GM21723 (cell line): ENCODE data around the gene RHOT2.
A peak's percentile ranks its signal among the peaks of the same experiment; 100 is the strongest.
"Not testable (repeated sequence)": the region's sequence is repeated elsewhere in the genome, so short reads cannot be mapped to it uniquely, and the experiment has no call there.

Experiments
- ATAC-seq: cut with Tn5 transposase; IDR thresholded peaks from one replicate; pipeline ENCODE4 v1.9.1; 2021; ENCODE audit warnings: mild to moderate bottlenecking, moderate library complexity; ENCODE audit not compliant: unreplicated experiment

RHOT2 gene

DNA sequence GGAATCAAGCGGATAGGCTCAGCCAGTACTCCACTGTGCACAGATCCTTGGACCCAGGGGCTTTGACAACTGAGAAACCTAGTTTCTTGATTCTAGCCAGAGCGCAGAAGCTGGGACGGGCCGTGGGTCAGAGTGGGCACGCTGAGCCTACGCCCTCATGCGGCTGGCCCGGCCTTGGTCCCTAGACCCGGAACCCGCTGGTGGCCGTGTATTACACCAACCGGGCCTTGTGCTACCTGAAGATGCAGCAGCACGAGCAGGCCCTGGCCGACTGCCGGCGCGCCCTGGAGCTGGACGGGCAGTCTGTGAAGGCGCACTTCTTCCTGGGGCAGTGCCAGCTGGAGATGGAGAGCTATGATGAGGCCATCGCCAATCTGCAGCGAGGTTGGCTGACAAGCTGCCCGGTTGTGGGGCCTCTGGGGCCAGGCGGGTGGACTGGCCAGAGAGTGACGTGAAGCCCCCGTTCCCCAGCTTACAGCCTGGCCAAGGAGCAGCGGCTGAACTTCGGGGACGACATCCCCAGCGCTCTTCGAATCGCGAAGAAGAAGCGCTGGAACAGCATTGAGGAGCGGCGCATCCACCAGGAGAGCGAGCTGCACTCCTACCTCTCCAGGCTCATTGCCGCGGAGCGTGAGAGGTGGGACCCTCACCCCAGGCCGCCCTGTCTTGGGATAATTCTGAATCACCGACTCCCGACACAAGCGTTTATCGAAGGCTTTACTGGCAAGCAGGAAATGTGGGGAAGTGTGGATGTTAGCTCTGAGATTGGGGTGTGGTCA, 13.2 kb downstream of the RHOT2 start:
- no peak for ATAC-seq

DNA sequence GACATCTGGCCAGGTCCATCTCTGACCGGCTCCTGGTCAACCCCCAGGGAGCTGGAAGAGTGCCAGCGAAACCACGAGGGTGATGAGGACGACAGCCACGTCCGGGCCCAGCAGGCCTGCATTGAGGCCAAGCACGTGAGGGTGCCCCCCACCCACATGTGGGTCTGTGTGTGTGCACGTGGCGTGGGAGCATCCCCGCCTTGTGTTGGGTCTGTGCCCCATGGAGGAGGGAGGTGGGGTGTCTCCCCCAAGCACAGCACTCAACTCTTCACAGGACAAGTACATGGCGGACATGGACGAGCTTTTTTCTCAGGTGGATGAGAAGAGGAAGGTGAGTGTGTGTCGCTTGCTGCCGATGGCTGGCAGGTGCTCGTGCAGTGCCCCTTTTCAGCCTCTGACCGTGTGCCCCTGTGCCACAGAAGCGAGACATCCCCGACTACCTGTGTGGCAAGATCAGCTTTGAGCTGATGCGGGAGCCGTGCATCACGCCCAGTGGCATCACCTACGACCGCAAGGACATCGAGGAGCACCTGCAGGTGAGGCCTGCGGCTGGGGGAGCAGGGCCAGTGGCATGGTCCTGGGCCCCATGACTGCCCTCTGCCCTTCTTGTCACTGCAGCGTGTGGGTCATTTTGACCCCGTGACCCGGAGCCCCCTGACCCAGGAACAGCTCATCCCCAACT, 14.0 kb downstream of the RHOT2 start:
- ATAC-seq = no peak

DNA sequence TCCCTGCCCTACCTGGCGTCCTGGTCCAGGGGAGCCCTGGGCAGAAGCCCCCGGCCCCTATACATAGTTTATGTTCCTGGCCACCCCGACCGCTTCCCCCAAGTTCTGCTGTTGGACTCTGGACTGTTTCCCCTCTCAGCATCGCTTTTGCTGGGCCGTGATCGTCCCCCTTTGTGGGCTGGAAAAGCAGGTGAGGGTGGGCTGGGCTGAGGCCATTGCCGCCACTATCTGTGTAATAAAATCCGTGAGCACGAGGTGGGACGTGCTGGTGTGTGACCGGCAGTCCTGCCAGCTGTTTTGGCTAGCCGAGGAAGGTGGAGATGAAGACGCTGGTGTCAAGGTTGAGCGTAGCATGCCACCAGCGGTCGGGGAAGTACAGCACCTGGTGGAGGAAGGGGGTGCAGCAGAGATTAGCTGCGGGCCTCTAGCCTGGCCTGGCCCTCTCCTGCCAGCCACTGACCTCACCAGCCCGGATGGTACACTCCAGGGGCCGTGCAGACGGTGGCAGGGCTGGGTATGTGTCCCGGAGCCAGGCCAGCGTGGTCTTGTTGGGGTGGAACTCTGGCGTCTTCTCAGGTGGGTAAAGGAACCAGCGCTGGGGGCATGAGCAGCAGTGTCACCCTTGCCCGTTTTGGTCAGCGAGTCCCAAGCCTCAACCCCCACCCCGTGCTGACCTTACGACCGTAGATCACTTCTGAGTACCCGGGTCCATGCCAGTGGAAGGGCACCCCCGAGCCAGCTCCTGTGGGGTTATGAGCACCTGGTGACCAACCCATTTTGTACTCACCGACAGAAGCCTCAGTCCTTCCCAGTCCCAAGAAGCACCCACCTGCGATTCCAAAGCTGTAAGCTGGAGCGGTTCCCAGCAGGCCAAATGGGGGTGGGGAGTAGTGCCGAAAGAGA, 14.8 kb downstream of the RHOT2 start:
- ATAC-seq = no peak

DNA sequence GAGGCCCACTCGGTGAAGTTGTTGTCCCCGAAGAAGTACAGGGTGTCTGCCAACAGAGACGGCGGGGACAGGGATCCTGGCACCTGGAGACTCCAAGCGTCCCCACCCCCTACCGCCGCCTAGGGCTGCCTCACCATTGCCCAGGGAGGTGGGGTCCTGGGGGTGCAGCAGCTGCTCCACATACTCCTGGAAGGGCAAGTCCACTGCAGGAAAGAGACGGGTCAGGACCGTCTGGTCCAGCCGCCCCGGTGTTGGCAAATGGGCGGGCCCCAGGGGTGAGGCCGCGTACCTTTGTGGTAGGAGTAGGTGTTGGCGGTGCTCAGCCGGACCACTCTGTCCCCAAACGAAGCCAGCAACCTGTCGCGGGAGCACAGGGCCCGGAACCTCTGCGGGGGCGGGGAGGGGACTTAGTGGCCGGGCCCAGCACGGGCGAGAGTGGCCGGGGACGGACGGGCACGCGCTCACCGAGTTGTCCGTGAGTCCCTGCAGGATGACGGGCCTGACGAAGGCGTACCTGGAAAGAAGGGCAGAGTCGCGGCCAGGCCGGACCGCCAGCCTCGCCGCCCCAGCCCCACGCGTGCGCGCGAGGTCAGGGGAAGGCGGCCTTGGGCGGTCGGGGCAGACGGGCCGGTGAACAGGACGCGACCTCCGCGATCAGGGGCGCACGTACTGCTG, 15.6 kb downstream of the RHOT2 start:
- ATAC-seq = no peak

DNA sequence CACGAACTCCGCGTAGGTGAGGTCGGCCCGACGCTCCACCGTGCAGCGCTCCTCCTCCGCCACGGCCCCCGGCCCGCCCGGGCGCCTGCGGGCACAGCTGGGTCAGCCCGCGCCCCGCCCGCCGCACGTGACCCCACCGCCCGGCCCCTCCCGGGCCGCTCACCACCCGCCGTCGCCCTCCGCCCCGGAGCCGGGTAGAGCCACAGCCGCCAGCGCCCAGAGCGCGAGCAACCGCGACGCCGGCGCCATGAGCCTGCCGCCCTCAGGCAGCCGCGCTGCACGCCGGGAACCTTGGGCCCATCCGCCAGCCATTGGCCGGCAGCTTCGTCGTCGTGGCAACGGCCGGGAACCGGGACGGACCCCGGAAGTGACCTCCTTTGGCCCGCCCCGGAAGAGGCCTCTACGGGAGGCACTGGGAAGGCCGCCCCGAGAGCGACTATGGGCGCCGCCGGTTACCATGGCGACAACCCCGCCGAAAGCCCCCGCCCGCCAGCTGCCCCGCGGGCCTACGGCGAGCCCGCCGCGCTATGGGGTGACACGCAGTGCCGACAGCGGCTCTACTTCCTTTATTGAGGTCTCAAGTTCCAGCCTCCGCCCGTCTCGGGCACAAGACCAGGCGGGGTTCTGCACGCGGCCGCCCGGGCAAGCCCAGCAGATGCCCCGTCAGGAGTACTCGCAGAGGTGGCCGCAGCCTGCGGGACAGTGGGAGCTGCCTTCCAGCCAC, 16.3 kb downstream of the RHOT2 start, which contains the start of gene JMJD8:
JMJD8 (minus strand) TSS at position 264 of the 724 bp plus-strand sequence; CDS start at position 249, 15 bp downstream.
- ATAC-seq = peak; percentile 59

DNA sequence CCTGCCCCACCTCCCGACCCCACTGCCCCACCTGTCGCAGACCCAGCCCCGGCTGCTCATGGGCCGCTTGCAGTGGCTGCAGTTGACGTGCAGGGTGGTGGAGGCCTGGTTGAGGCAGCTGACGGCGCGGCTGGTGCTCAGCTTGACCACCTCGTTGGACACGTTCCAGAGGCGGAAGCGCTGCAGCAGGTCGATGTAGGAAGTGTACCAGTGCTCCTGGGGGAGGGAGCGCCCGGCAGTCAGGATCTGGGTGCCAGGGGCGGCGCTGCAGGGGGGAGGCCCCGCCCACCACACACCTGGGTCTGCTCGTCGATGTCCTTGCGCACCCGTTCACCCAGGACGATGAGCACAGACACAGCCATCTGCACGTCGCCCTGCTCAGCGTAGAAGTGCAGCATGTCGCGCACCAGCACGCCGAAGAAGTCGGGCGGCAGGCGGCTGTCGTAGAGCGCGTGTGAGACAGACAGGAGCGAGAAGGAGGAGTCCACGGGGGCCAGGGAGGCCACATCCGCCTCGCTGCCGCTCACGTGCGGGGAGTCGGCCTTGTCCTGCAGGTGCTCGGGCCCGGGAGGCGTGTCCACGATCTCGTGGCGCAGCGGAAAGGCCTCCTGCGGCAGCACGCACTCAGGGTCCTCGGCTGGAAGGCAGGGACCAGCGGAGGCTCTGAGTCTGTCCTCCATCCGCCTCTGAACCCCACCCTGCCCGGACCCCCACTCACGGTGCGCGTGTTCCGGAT, 17.2 kb downstream of the RHOT2 start:
- no peak for ATAC-seq

DNA sequence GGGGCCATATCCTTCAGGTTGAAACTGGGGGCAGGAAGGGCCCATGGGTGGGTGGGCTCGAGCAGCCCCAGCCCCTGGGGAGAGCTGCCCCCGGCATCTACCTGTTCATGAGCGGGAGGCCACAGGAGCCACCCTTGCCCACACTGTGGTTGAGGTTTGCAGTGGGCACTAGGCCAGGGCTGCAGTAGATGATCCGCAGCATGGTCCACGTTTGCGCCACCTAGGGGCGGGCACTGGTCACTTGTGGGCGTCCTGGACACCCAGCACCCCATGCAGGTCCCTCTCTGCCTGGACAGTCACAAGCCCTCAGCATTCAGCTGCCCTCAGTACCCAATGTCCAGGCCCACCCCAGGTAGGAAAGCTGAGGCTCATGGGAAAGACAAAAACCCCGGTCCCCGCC, 18.0 kb downstream of the RHOT2 start:
- ATAC-seq = no peak

DNA sequence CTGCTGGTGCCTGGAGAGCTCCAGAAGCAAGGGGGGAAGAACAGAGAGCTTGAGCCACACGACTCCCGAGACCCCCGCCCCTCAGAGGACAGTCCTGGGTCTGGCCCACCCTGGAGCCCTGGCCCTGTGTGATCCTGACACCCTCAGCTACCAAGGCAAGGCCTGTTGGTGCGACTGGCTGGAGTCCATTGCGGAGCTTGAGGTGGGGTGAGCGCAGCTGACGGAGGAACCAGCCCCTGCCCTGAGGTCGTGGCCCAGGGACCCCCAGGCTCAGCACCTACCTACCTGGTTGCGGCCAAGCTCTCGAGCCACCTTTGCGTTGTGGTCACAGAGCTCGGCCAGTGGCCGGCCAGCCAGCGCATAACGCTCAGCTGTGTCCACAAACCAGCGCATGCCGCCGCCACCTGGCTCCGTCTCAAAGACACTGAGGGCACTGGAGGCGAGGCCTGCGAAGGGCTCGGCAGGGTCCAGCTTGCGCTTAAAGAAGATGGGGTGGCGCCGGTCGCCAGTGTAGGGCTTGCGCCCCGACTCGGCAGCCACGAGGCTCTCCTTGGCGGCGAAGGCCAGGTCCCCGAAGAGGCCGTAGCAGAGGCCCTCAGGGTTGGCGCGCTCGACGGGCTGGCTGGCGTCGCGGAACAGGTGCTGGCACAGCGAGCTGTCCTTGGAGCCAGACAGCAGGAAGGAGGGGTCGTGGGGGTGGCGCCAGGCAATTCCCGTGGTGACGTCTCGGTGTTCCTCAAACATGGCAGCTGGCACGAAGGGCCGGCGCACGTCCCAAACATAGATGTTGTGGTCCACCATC, 18.7 kb downstream of the RHOT2 start:
- ATAC-seq = no peak

DNA sequence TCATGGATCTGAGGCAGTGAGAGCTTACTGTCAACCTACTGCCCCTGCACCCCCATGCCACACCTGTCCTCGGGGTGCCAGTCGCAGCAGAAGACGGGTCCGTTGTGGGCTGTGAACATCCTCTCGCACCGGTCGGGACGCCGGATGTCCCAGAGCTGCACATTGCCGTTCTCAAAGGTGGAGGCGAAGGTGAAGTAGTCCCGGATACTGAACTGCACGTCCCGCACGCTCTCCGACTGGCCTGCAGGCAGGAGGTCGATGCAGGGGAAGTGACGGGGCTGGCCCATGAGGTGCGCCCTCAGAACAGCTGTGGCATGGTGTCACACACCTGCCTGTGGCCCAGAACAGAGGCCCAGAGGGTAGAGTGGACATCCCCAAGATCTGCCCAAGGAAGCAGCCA, 19.6 kb downstream of the RHOT2 start:
- no peak for ATAC-seq

DNA sequence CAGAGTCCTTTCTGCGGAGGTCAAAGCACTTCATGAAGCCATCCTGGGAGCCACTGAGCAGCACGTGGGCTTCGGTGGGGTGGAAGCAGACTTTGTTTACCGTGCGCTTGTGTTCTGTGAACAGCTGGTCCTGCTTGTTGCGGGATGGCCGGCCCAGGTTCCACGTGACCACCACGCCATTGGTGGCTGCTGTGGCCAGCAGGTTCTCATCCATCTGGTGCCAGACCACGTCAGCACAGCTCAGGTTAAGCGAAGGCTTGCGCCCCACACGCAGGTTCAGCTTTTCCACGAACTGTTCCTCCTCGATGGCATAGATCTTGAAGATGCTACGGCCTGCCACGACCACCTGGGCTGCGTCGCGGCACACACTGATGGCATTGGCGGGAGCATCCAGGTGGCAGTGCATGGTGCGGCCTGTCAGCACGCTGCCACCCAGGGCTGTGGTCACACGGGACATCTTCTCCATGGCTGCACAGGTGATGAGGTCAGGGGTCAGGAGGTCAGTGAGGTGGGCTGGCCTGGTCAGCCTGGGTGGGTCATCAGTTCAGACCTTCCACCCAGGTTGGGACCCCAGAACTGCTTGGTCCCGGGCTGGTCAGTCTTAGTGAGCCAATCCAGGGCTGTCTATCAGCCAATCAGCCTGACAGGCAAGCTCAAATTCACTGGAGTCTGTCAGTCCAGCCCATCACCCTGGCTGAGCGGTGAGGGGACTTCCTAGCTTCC, 21.4 kb downstream of the RHOT2 start:
- no peak for ATAC-seq

DNA sequence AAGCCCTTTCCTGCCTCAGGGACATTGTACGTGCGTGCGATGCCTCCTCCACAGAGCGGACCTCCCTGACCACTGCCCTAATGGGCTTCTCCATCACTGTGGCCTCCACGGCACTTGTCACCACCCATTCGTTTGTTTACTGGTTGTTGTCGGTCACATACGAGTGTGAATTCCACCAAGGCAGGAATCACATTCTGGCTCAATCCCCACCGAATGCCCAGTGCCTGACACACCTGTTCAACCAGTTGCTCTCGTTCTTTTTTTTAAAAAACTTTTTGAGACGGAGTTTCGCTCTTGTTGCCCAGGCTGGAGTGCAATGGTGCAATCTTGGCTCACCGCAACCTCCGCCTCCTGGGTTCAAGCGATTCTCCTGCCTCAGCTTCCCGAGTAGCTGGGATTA, 23.3 kb downstream of the RHOT2 start:
- ATAC-seq = not testable (repeated sequence)

DNA sequence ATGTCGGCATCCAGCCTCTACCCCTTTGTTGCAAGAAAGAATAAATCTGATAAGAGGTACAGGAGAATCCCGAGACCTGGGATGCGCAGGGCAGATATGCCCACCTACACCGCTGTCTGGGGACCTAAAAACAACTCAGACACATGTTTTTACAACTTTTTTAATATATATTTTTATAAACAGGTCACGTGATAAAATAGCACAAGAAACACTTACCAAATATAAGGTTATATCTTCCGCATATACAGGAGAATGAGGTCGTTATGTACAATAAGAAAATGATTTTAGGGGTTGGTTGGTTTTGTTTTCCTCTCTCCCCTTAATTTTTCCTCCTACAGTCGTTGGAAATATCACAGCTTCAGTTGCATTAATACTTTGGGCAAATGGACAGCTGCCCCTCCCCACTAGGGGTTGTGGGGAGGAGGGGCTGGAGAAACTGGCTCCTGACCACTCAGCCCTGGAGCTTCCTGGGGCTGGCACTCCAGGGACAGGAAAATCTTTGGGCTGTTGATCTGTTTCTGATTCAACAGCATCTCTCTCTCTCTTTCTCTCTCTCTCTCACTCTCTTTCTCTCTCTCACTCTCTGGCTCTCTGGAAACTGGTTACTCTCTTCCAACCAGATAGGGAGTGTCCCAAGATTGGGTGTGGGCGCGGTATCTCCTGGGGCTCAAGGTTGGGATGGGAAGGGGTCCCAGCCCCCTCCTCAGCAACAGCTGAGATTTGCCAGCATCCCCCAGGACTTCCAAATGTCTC, 24.6 kb downstream of the RHOT2 start:
- no peak for ATAC-seq

DNA sequence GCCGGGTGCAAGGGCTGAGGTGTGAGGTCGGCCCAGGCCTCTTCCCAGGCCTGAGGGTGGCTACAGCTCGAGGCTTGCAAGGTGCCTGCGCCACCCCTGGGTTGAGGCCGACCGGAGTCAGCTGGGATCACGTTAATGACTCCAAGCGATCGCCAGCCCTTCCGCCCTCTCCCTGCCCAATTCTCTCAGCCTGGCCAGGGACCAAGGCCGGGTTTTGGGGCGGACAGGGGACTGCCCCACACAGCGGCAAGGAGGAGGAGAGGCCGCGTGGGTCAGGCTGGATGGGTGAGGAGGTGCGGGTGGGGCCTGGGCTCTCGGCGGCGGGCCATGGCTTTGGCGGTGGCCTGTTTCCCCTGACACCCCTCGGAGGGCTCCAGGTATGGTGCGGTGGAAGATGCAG, 25.4 kb downstream of the RHOT2 start:
- ATAC-seq = no peak

DNA sequence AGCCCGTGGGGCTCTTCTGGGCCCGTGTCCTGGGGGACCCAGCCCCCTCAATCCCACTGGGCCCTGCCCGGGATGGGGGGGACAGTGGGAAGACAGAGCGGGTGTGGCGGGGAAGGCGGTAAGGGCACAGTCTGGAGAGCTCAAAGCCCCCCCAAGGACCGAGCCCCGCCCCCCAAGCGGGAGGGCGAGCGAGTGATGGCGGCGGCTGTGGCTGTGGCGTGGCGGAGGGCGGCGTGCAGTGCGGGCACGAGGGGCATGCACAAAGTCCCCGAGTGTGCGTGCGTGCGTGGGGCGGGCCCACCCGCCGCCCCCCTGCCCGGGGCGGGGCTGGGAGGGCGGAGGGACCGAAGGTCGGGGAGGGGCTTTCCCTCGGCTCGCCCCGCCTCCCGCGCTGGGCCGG, 25.8 kb downstream of the RHOT2 start:
- no peak for ATAC-seq

DNA sequence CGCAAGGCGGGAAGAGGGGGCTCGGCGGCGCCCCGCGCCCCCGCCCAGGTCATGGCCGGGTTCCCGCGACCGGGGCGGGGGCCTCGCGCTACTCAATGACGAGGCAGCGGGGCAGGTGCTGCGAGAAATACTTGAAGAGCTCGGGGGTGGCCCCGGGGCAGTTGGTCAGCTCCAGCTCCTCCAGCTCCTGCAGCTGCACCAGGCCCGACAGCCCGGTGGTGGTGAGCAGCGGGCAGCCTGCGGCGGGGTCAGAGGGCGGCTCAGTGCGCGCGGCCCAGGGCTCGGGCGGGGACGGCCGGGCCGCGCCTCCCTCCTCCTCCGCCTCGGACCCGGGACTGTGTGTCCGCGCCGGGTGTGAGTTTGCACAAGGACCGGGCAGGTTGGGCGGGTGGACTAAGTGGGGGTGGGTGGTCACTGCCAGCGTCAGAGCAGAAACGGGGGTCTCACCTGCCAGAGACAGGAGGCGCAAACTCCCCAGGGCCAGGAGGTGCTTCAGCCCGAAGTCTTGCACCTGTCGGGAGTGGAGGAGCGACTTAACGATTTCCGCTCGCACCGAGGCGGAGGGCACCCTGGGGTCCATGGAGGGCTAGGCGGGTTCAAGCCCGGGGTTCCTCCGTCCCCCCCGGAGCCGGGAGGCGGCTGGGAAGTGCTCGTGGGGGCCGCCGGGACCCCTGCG, 26.4 kb downstream of the RHOT2 start:
- ATAC-seq = no peak

DNA sequence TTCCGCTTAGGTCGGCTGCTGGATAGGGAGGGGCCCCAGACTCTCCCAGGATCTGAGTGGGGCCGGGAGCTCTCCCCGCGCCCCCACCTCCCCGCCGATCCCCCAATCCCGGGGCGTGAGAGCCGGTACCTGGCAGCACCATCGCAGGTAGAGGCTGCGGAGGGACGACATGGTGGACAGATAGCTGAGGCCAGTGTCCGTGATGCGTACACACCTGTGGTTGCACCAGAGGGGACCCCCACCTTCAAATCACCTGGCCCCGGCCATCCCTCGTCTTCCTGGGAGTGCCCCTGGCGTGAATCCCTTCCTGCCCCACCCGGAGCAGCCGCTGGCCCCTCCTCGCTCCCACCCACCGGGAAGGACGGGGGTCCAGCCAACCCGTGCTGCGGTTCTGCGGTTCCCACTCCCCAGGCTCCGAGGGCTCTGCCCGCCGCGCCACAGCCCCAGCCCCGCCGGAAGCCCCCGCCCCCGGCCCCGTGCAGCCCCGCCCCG, 27.0 kb downstream of the RHOT2 start:
- no peak for ATAC-seq
